Naive thymus-derived CD4-positive, alpha-beta T cell (primary cell): ENCODE data around the gene GDAP2. TPM values are rescaled to one million over a fixed set of nuclear protein-coding genes. Genes with fewer than 3 reads are reported as not detected.

Source experiments
- ATAC-seq: fragments of 150-1000 bp; cut with Tn5 transposase; 2 replicates; pipeline ENCODE4 v1.10.0; 2021; ENCODE audit warnings: mild to moderate bottlenecking, moderate library complexity
- CTCF ChIA-PET: fragments of 350-600 bp; sonication (Branson Sonifier 250); formaldehyde crosslinking; loops from one replicate; lab custom pipeline; 2021; ENCODE audit warnings: antibody characterized with exemption; lab: Charles Lee
- POLR2A ChIA-PET: fragments of 350-600 bp; sonication (Branson Sonifier 250); formaldehyde crosslinking; loops from one replicate; lab custom pipeline; 2021; ENCODE audit warnings: antibody characterized with exemption, inconsistent platforms; lab: Charles Lee
- DNase-seq, 9 donors: peaks; one replicate each; pipeline versions ENCODE4 v3.0.0 to v3.0.0-alpha.2; 2020 to 2022; ENCODE audit warnings: mixed read lengths in 1 of 9
- H3K27ac ChIP-seq: one replicate; pipeline ENCODE4 v1.7.0; 2013; ENCODE audit warnings: mild to moderate bottlenecking, low read depth, low read length, moderate library complexity
- H3K27me3 ChIP-seq, 2 donors: one replicate each; pipeline ENCODE4 v1.7.0; 2013; ENCODE audit warnings: low read length in 2 of 2, mild to moderate bottlenecking in 2 of 2, moderate library complexity in 2 of 2; ENCODE audit not compliant: control insufficient read depth in 2 of 2, insufficient read depth in 2 of 2
- H3K36me3 ChIP-seq, 3 experiments: 1 replicate in 2 of 3; 2 replicates in 1 of 3; pipeline ENCODE4 v1.7.0; 2013; ENCODE audit warnings: low read length in 3 of 3, mild to moderate bottlenecking in 3 of 3, moderate library complexity in 1 of 3; ENCODE audit not compliant: insufficient read depth in 3 of 3, control insufficient read depth in 2 of 3
- H3K4me1 ChIP-seq, 2 donors: one replicate each; pipeline ENCODE4 v1.7.0; 2013; ENCODE audit warnings: low read length in 2 of 2, mild to moderate bottlenecking in 2 of 2, moderate library complexity in 1 of 2; ENCODE audit not compliant: control insufficient read depth in 2 of 2, insufficient read depth in 2 of 2
- H3K4me3 ChIP-seq: 2 replicates; pipeline ENCODE4 v1.7.0; 2013; ENCODE audit warnings: mild to moderate bottlenecking, low read length
- H3K9me3 ChIP-seq, 3 experiments: 1 replicate in 2 of 3; 2 replicates in 1 of 3; pipeline ENCODE4 v1.7.0; 2013; ENCODE audit warnings: low read length in 3 of 3; ENCODE audit not compliant: control insufficient read depth in 2 of 3
- H3K27ac Mint-ChIP-seq, 9 donors: one replicate each; pipeline ENCODE4 v1.8.0; 2020 to 2022; ENCODE audit warnings: mixed read lengths in 9 of 9, mild to moderate bottlenecking in 8 of 9, moderate library complexity in 5 of 9, inconsistent platforms in 2 of 9
- H3K27me3 Mint-ChIP-seq, 5 donors: one replicate each; pipeline ENCODE4 v1.8.0; 2021 to 2022; ENCODE audit warnings: mixed read lengths in 5 of 5, mild to moderate bottlenecking in 1 of 5
- H3K36me3 Mint-ChIP-seq, 5 donors: one replicate each; pipeline ENCODE4 v1.8.0; 2020 to 2022; ENCODE audit warnings: mixed read lengths in 5 of 5, mild to moderate bottlenecking in 3 of 5, inconsistent platforms in 1 of 5
- H3K4me1 Mint-ChIP-seq, 7 donors: one replicate each; pipeline ENCODE4 v1.8.0; 2020 to 2022; ENCODE audit warnings: mixed read lengths in 7 of 7, mild to moderate bottlenecking in 3 of 7, inconsistent platforms in 1 of 7
- H3K4me3 Mint-ChIP-seq, 10 donors: one replicate each; pipeline ENCODE4 v1.8.0; 2020 to 2022; ENCODE audit warnings: mild to moderate bottlenecking in 10 of 10, mixed read lengths in 10 of 10, moderate library complexity in 6 of 10, inconsistent platforms in 2 of 10
- H3K9me3 Mint-ChIP-seq, 11 donors: one replicate each; pipeline ENCODE4 v1.8.0; 2020 to 2022; ENCODE audit warnings: mixed read lengths in 11 of 11, mild to moderate bottlenecking in 4 of 11, inconsistent platforms in 1 of 11, moderate library complexity in 1 of 11
- intact Hi-C, 2 donors: fragments of 100-400 bp; cut with micrococcal nuclease; formaldehyde crosslinking; loops; one replicate each; pipeline ENCODE4 v1.15.1; 2023
- polyA plus RNA-seq, 2 donors: library from polyadenylated mRNA; unstranded; fragments of 300-500 nt; fragmentation: Illumina TruSeq; gene quantifications; one replicate each; pipeline ENCODE4 v1.2.3, GENCODE V29; 2021
- total RNA-seq, 6 experiments: library from RNA in 5 of 6; stranded (reverse) in 5 of 6; gene quantifications; 1 replicate in 5 of 6; 2 replicates in 1 of 6; pipeline ENCODE4 v1.2.3 and lab custom pipeline; 2021 to 2026

The GDAP2 gene
- total and polyA plus RNA-seq, 7 experiments from 2014 or later = 9.7 to 31.2 (median 24.9) TPM

GRCh38 chr1:117821774-117822482, 107.5 kb downstream of the GDAP2 start:
- no peak for DNase-seq
- Mint-ChIP-seq H3K36me3 (peaks cover 0 to 3% (median 0%) of the 10 kb centered on the region in 5 donors), H3K27ac (no peak overlapping the region), H3K4me1 (no peaks in the 10 kb centered on the region), H3K27me3 (peaks cover 7 to 23% (median 17%) of the 10 kb centered on the region in 5 donors), H3K9me3 (peaks cover 0 to 17% (median 2%) of the 10 kb centered on the region in 11 donors), H3K4me3 (no peak overlapping the region)
- no peaks in the 10 kb centered on the region for H3K4me1 ChIP-seq
- H3K27me3 ChIP-seq = no peaks in the 10 kb centered on the region
- no peak overlapping the region for H3K4me3 ChIP-seq
- H3K9me3 ChIP-seq = peaks cover 0 to 12% (median 0%) of the 10 kb centered on the region in 3 experiments
- no peak overlapping the region for H3K27ac ChIP-seq
- no peak for ATAC-seq
- ChIA-PET POLR2A (no interaction called here), CTCF (no interaction called here)
- intact Hi-C loops = no loop called here
- no peaks in the 10 kb centered on the region for H3K36me3 ChIP-seq

GRCh38 chr1:117821382-117821755, 108.1 kb downstream of the GDAP2 start:
- Mint-ChIP-seq H3K27ac (no peak overlapping the region), H3K36me3 (peaks cover 0 to 3% (median 0%) of the 10 kb centered on the region in 5 donors), H3K4me3 (no peak overlapping the region), H3K4me1 (no peaks in the 10 kb centered on the region), H3K27me3 (peaks cover 7 to 18% (median 13%) of the 10 kb centered on the region in 5 donors), H3K9me3 (peaks cover 0 to 17% (median 2%) of the 10 kb centered on the region in 11 donors)
- Histone ChIP-seq H3K36me3 (no peaks in the 10 kb centered on the region), H3K4me1 (no peaks in the 10 kb centered on the region), H3K27me3 (no peaks in the 10 kb centered on the region), H3K27ac (no peak overlapping the region), H3K9me3 (peaks cover 0 to 12% (median 0%) of the 10 kb centered on the region in 3 experiments), H3K4me3 (no peak overlapping the region)
- intact Hi-C loops = no loop called here
- POLR2A ChIA-PET = no interaction called here
- ATAC-seq = no peak
- CTCF ChIA-PET = no interaction called here
- no peak for DNase-seq

GRCh38 chr1:117820694-117821381, 108.6 kb downstream of the GDAP2 start:
- POLR2A ChIA-PET = no interaction called here
- no peak overlapping the region for H3K27ac ChIP-seq
- Mint-ChIP-seq H3K4me3 (no peak overlapping the region), H3K27me3 (peaks cover 7 to 13% (median 9%) of the 10 kb centered on the region in 5 donors), H3K9me3 (peaks cover 0 to 17% (median 2%) of the 10 kb centered on the region in 11 donors), H3K27ac (no peak overlapping the region), H3K4me1 (no peaks in the 10 kb centered on the region), H3K36me3 (peaks cover 0 to 3% (median 0%) of the 10 kb centered on the region in 5 donors)
- no peak for DNase-seq
- intact Hi-C loops = no loop called here
- H3K9me3 ChIP-seq = peaks cover 0 to 12% (median 0%) of the 10 kb centered on the region in 3 experiments
- H3K4me3 ChIP-seq = no peak overlapping the region
- H3K27me3 ChIP-seq = no peaks in the 10 kb centered on the region
- CTCF ChIA-PET = no interaction called here
- H3K36me3 ChIP-seq = no peaks in the 10 kb centered on the region
- no peak for ATAC-seq
- H3K4me1 ChIP-seq = no peaks in the 10 kb centered on the region

GRCh38 chr1:117820096-117820495, 109.3 kb downstream of the GDAP2 start:
- intact Hi-C loops = no loop called here

GRCh38 chr1:117819301-117819700, 110.1 kb downstream of the GDAP2 start:
- Histone ChIP-seq H3K27me3 (no peaks in the 10 kb centered on the region), H3K4me1 (no peaks in the 10 kb centered on the region), H3K36me3 (no peaks in the 10 kb centered on the region), H3K27ac (no peak overlapping the region), H3K9me3 (peaks cover 0 to 12% (median 0%) of the 10 kb centered on the region in 3 experiments), H3K4me3 (no peak overlapping the region)
- ChIA-PET CTCF (no interaction called here), POLR2A (no interaction called here)
- ATAC-seq (no peak), DNase-seq (no peak)
- H3K27ac Mint-ChIP-seq = no peak overlapping the region
- no peaks in the 10 kb centered on the region for H3K4me1 Mint-ChIP-seq
- intact Hi-C loops = no loop called here
- no peak overlapping the region for H3K4me3 Mint-ChIP-seq
- peaks cover 0 to 17% (median 2%) of the 10 kb centered on the region in 11 donors for H3K9me3 Mint-ChIP-seq
- H3K36me3 Mint-ChIP-seq = peaks cover 0 to 3% (median 0%) of the 10 kb centered on the region in 5 donors
- H3K27me3 Mint-ChIP-seq = peaks cover 2 to 7% (median 4%) of the 10 kb centered on the region in 5 donors

More at GRCh38 chr1:117820096-117820495, 109.3 kb downstream of the GDAP2 start:
- H3K27me3 Mint-ChIP-seq = peaks cover 5 to 11% (median 7%) of the 10 kb centered on the region in 5 donors
- ATAC-seq = no peak
- Histone ChIP-seq H3K9me3 (peaks cover 0 to 12% (median 0%) of the 10 kb centered on the region in 3 experiments), H3K36me3 (no peaks in the 10 kb centered on the region), H3K27me3 (no peaks in the 10 kb centered on the region), H3K27ac (no peak overlapping the region), H3K4me3 (no peak overlapping the region), H3K4me1 (no peaks in the 10 kb centered on the region)
- H3K36me3 Mint-ChIP-seq = peaks cover 0 to 3% (median 0%) of the 10 kb centered on the region in 5 donors
- no peak for DNase-seq
- ChIA-PET CTCF (no interaction called here), POLR2A (no interaction called here)
- no peak overlapping the region for H3K4me3 Mint-ChIP-seq
- H3K27ac Mint-ChIP-seq = no peak overlapping the region
- H3K4me1 Mint-ChIP-seq = no peaks in the 10 kb centered on the region
- peaks cover 0 to 17% (median 2%) of the 10 kb centered on the region in 11 donors for H3K9me3 Mint-ChIP-seq

GRCh38 chr1:117818456-117818855, 111.0 kb downstream of the GDAP2 start:
- intact Hi-C loops = no loop called here
- H3K4me3 Mint-ChIP-seq = no peak overlapping the region
- Histone ChIP-seq H3K9me3 (peaks cover 0 to 12% (median 0%) of the 10 kb centered on the region in 3 experiments), H3K27me3 (no peaks in the 10 kb centered on the region), H3K4me1 (no peaks in the 10 kb centered on the region), H3K36me3 (no peaks in the 10 kb centered on the region), H3K27ac (no peak overlapping the region), H3K4me3 (no peak overlapping the region)
- POLR2A ChIA-PET = no interaction called here
- H3K4me1 Mint-ChIP-seq = no peaks in the 10 kb centered on the region
- no peak for DNase-seq
- CTCF ChIA-PET = no interaction called here
- H3K27me3 Mint-ChIP-seq = peaks cover 0 to 8% (median 0%) of the 10 kb centered on the region in 5 donors
- H3K27ac Mint-ChIP-seq = no peak overlapping the region
- no peak for ATAC-seq
- peaks cover 0 to 17% (median 2%) of the 10 kb centered on the region in 11 donors for H3K9me3 Mint-ChIP-seq
- peaks cover 0 to 3% (median 0%) of the 10 kb centered on the region in 5 donors for H3K36me3 Mint-ChIP-seq
